H1 (cell line): ENCODE results near the gene CNDP1. TPM values are rescaled to one million over a fixed set of nuclear protein-coding genes. Genes with fewer than 3 reads are reported as not detected.

Source experiments
- CHD1 ChIP-seq: IDR thresholded peaks from 2 replicates; pipeline ENCODE4 v1.6.1; 2012; ENCODE audit warnings: low read depth, low read length, improper control_type of control experiment
- RNF2 ChIP-seq: fragments of 200-900, 300-1000 bp; sonication (generic); IDR thresholded peaks from 2 replicates; pipeline ENCODE4 v1.7.1; 2016; ENCODE audit warnings: borderline replicate concordance, low read depth, mild to moderate bottlenecking, antibody characterized with exemption, low read length; ENCODE audit not compliant: poor library complexity, severe bottlenecking; ENCODE audit errors: missing control alignments
- SAP30 ChIP-seq: fragments of 300-600 bp; sonication (generic); IDR thresholded peaks from 2 replicates; pipeline ENCODE4 v1.7.1; 2012; ENCODE audit warnings: low read length, moderate library complexity, mild to moderate bottlenecking, inconsistent platforms; ENCODE audit not compliant: insufficient read depth, insufficient replicate concordance
- TAF7 ChIP-seq: optimal IDR thresholded peaks from 2 replicates; pipeline ENCODE3; 2011; ENCODE audit warnings: low read depth, mild to moderate bottlenecking, inconsistent platforms, low read length, moderate library complexity, borderline replicate concordance
- TEAD4 ChIP-seq: IDR thresholded peaks from 2 replicates; pipeline ENCODE4 v1.6.1; 2012; ENCODE audit warnings: low read depth, low read length, inconsistent platforms, mixed read lengths
- polyA plus RNA-seq, 7 experiments: library from polyadenylated mRNA; depleted of rRNA in 3 of 7; stranded (reverse) in 5 of 7; unstranded in 2 of 7; fragments of >200 nt in 5 of 7; fragments of 200-250 nt in 2 of 7; gene quantifications; 1 replicate in 5 of 7; 2 replicates in 1 of 7; 4 replicates in 1 of 7; pipeline versions ENCODE4 v1.2.1 to v1.2.3, GENCODE V29; 2011 to 2013; ENCODE audit warnings: missing spikeins in 2 of 7, mixed read lengths in 2 of 7
- total RNA-seq: library from RNA; stranded (reverse); fragmentation: NEBNext Ultra II Directional; extraction: Animal tissue kit (Norgen Biotek cat#: 25700); gene quantifications from 2 replicates; pipeline ENCODE4 v1.2.1, GENCODE V29; 2021

The CNDP1 gene
- total and polyA plus RNA-seq, 2 of the 8 experiments (the other 6 are each of a cell fraction or from before 2014, with no cell fraction given) = 0.09 TPM; not detected in 1

DNA sequence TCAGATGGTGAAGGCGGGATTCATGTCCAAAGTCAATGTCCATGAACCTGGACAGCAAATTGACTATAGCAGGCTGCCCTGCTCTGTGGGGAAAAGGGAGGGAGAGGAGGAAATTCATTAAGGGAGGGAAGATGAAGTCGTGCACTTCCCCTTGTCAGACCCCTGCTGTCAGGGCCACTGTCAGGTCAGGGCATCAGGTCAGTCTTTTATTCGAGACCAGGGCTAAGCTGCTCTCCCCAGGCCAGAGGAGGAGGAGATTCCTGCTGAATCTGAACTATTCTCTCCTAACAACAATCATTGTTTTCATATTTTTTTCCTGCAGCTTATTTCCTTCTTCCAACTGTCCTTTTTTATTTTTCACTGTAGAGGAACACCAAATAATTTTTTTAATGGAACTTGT is 17.2 kb downstream of the CNDP1 start (continued):
- no peak for TF ChIP-seq TEAD4
- TF ChIP-seq CHD1 = no peak
- TF ChIP-seq SAP30 = no peak
- no peak for TF ChIP-seq RNF2
- no peak for TF ChIP-seq TAF7
